ENCODE results near the gene IL1RL1.

DNA sequence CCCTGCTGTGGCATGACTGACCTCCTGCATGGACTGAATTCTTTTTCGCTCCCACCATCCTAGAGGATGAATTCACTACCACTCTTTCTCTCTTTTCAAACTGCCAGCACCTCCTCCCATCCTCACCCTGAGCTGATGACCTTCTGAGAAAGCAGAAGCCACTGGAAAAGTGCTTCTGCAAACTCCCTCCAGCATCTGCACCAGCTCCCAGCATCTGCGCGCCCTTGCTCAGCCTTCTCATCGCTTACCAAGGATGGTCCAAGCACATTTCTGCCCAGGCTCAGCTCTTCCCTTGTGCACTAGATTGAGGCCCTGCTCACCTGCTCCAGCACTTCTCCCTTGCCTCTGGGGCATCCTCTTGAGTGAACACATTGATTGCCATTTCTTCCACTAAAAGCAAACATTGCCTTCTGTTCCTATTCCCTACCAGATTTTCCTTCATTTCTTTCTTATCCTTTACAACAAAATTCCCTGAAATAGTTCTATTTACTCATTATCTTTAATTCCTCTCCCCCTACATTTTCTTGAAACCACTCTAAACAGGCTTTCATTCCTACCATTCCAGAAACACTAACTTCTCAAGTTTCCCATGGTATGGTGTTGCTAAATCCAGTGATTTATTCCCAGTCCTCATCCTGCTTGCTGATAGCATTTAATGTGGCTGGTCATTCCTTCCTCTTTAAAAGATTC is 42.7 kb upstream of the IL1RL1 start:
- no peak for TF ChIP-seq POLR2A (IDR thresholded peaks at IDR 0.05; ENCODE audit: low read depth, low read length)
- no peak for TF ChIP-seq POLR2AphosphoS5 (IDR thresholded peaks at IDR 0.05; ENCODE audit: low read depth, low read length)
